Measurements from ENCODE around the gene CFAP161.
A peak's percentile ranks its signal among the peaks of the same experiment; 100 is the strongest.
"Not testable (repeated sequence)": the region's sequence is repeated elsewhere in the genome, so short reads cannot be mapped to it uniquely, and the experiment has no call there.

Gene CFAP161

GRCh38 chr15:81108427-81108826, 25.6 kb upstream of the CFAP161 start:
- peak; percentile 19 to 22 for DNase-seq

GRCh38 chr15:81111018-81111417, 23.1 kb upstream of the CFAP161 start:
- DNase-seq: no peak

- DNase-seq: no peak
Observed at GRCh38 chr15:81111510-81112470, 22.3 kb upstream of the CFAP161 start.

- no peak for DNase-seq
Observed at GRCh38 chr15:81113204-81113657, 20.8 kb upstream of the CFAP161 start.

- no peak for DNase-seq
Observed at GRCh38 chr15:81113861-81114291, 20.2 kb upstream of the CFAP161 start.

GRCh38 chr15:81115054-81115939, 18.8 kb upstream of the CFAP161 start:
- no peak for DNase-seq

- DNase-seq: no peak
Observed at GRCh38 chr15:81117136-81117535, 16.9 kb upstream of the CFAP161 start.

GRCh38 chr15:81117581-81117980, 16.5 kb upstream of the CFAP161 start:
- DNase-seq: no peak

GRCh38 chr15:81118361-81118760, 15.7 kb upstream of the CFAP161 start:
- DNase-seq: peak in 1 of 2 donors; percentile 4

GRCh38 chr15:81120069-81120468, 14.0 kb upstream of the CFAP161 start:
- DNase-seq: no peak

GRCh38 chr15:81126892-81127291, 7.2 kb upstream of the CFAP161 start:
- no peak for DNase-seq

- not testable (repeated sequence) for DNase-seq
Observed at GRCh38 chr15:81141478-81141877, 7.4 kb downstream of the CFAP161 start.

- DNase-seq: no peak
Observed at GRCh38 chr15:81146006-81146405, 11.9 kb downstream of the CFAP161 start.

- no peak for DNase-seq
Observed at GRCh38 chr15:81146466-81146865, 12.4 kb downstream of the CFAP161 start.

GRCh38 chr15:81151389-81151788, 17.3 kb downstream of the CFAP161 start:
- DNase-seq: no peak

GRCh38 chr15:81152339-81152738, 18.3 kb downstream of the CFAP161 start:
- DNase-seq: no peak

- DNase-seq: no peak
Observed at GRCh38 chr15:81152799-81153198, 18.7 kb downstream of the CFAP161 start.

- no peak for DNase-seq
Observed at GRCh38 chr15:81155375-81156218, 21.5 kb downstream of the CFAP161 start.

- no peak for DNase-seq
Observed at GRCh38 chr15:81156324-81156723, 22.3 kb downstream of the CFAP161 start.

- no peak for DNase-seq
Observed at GRCh38 chr15:81157195-81157938, 23.3 kb downstream of the CFAP161 start.

- DNase-seq: no peak
Observed at GRCh38 chr15:81157939-81158223, 23.8 kb downstream of the CFAP161 start.

- DNase-seq: not testable (repeated sequence)
Observed at GRCh38 chr15:81158561-81158960, 24.5 kb downstream of the CFAP161 start.
